CD14-positive monocyte (primary cell): ENCODE results near the gene GLP1R. TPM values are rescaled to one million over a fixed set of nuclear protein-coding genes. Genes with fewer than 3 reads are reported as not detected.

ENCODE experiments used
- DNase-seq, 3 donors: peaks; one replicate each; pipeline ENCODE4 v3.0.0-alpha.2; 2011 to 2022
- H2AFZ ChIP-seq: 2 replicates; pipeline ENCODE4 v1.6.0; 2012; ENCODE audit warnings: mild to moderate bottlenecking, low read depth, low read length, inconsistent platforms; ENCODE audit not compliant: insufficient read depth, poor library complexity, severe bottlenecking
- H3K27ac ChIP-seq, 2 donors: 1 replicate in 1 of 2; 2 replicates in 1 of 2; pipeline ENCODE4 v1.5.1; 2012 to 2013; ENCODE audit warnings: low read length in 2 of 2, control low read depth in 1 of 2, inconsistent platforms in 1 of 2, low read depth in 1 of 2, mild to moderate bottlenecking in 1 of 2
- H3K27me3 ChIP-seq, 2 donors: one replicate each; pipeline versions ENCODE4 v1.6.0 to v1.6.1; 2011 to 2013; ENCODE audit warnings: low read length in 2 of 2; ENCODE audit not compliant: control insufficient read depth in 2 of 2, insufficient read depth in 2 of 2
- H3K36me3 ChIP-seq, 2 donors: replicated peaks in 1 of 2; 1 replicate in 1 of 2; 2 replicates in 1 of 2; pipeline versions ENCODE4 v1.5.1 to v1.6.1; 2012 to 2013; ENCODE audit warnings: low read length in 2 of 2, control low read depth in 1 of 2, inconsistent platforms in 1 of 2, mild to moderate bottlenecking in 1 of 2; ENCODE audit not compliant: insufficient read depth in 2 of 2, control insufficient read depth in 1 of 2
- H3K4me1 ChIP-seq, 2 donors: 1 replicate in 1 of 2; 2 replicates in 1 of 2; pipeline versions ENCODE4 v1.5.1 to v1.6.1; 2012 to 2013; ENCODE audit warnings: low read length in 2 of 2, control low read depth in 1 of 2, inconsistent platforms in 1 of 2, mild to moderate bottlenecking in 1 of 2, moderate library complexity in 1 of 2; ENCODE audit not compliant: insufficient read depth in 2 of 2, control insufficient read depth in 1 of 2
- H3K4me2 ChIP-seq: replicated peaks from 2 replicates; pipeline ENCODE3; 2012; ENCODE audit warnings: low read length, moderate library complexity, mild to moderate bottlenecking; ENCODE audit not compliant: poor library complexity, severe bottlenecking; ENCODE audit errors: extremely low read depth
- H3K4me3 ChIP-seq, 3 experiments: fragments of 200-600 bp in 1 of 3; sonication (generic) in 1 of 3; replicated peaks in 1 of 3; 1 replicate in 2 of 3; 2 replicates in 1 of 3; pipeline ENCODE4 v1.5.1; 2011 to 2013; ENCODE audit warnings: low read length in 3 of 3, mild to moderate bottlenecking in 3 of 3, control low read depth in 2 of 3, low read depth in 2 of 3, inconsistent platforms in 1 of 3, moderate library complexity in 1 of 3
- H3K79me2 ChIP-seq: 2 replicates; pipeline ENCODE4 v1.6.0; 2012; ENCODE audit warnings: mild to moderate bottlenecking, control low read depth, inconsistent platforms, low read length, moderate library complexity; ENCODE audit not compliant: insufficient read depth
- H3K9ac ChIP-seq: 2 replicates; pipeline ENCODE4 v1.6.0; 2017; ENCODE audit warnings: low read length, mild to moderate bottlenecking; ENCODE audit not compliant: insufficient read depth, poor library complexity, severe bottlenecking
- H3K9me3 ChIP-seq, 2 donors: replicated peaks in 1 of 2; 1 replicate in 1 of 2; 2 replicates in 1 of 2; pipeline versions ENCODE4 v1.5.1 to v1.6.1; 2012 to 2013; ENCODE audit warnings: low read length in 2 of 2, control low read depth in 1 of 2; ENCODE audit not compliant: control insufficient read depth in 1 of 2, insufficient read depth in 1 of 2
- H4K20me1 ChIP-seq: 2 replicates; pipeline ENCODE4 v1.6.0; 2012; ENCODE audit warnings: mild to moderate bottlenecking, low read length, control low read depth, moderate library complexity; ENCODE audit not compliant: insufficient read depth
- H3K27ac Mint-ChIP-seq, 7 donors: one replicate each; pipeline ENCODE4 v1.8.0; 2020; ENCODE audit warnings: mild to moderate bottlenecking in 7 of 7, mixed read lengths in 7 of 7, moderate library complexity in 6 of 7, inconsistent platforms in 2 of 7
- H3K27me3 Mint-ChIP-seq, 3 donors: one replicate each; pipeline ENCODE4 v1.8.0; 2021 to 2022; ENCODE audit warnings: low read depth in 3 of 3, mild to moderate bottlenecking in 3 of 3, mixed read lengths in 3 of 3, moderate library complexity in 3 of 3, inconsistent platforms in 1 of 3
- H3K36me3 Mint-ChIP-seq, 2 donors: one replicate each; pipeline ENCODE4 v1.8.0; 2020; ENCODE audit warnings: mixed read lengths in 2 of 2, inconsistent platforms in 1 of 2, mild to moderate bottlenecking in 1 of 2
- H3K4me1 Mint-ChIP-seq: one replicate; pipeline ENCODE4 v1.8.0; 2020; ENCODE audit warnings: mild to moderate bottlenecking, mixed read lengths
- H3K4me3 Mint-ChIP-seq, 2 donors: one replicate each; pipeline ENCODE4 v1.8.0; 2020; ENCODE audit warnings: mild to moderate bottlenecking in 2 of 2, mixed read lengths in 2 of 2, moderate library complexity in 1 of 2
- H3K9me3 Mint-ChIP-seq, 7 donors: one replicate each; pipeline ENCODE4 v1.8.0; 2020 to 2022; ENCODE audit warnings: mixed read lengths in 7 of 7, mild to moderate bottlenecking in 6 of 7, moderate library complexity in 6 of 7, inconsistent platforms in 2 of 7
- WGBS: methylation state at CpG from one replicate; pipeline ENCODE4 v1.1.5; 2013; ENCODE audit warnings: missing lambda C conversion rate; ENCODE audit not compliant: insufficient coverage; 5-methylcytosine and 5-hydroxymethylcytosine counted together
- intact Hi-C, 2 donors: fragments of 100-400 bp; cut with micrococcal nuclease; formaldehyde crosslinking; loops; one replicate each; pipeline versions ENCODE4 v1.15.0 to v1.15.1; 2023
- polyA plus RNA-seq, 3 donors: library from polyadenylated mRNA; depleted of rRNA in 1 of 3; unstranded in 2 of 3; stranded (reverse) in 1 of 3; fragments of 300-500 nt in 2 of 3; fragments of >200 nt in 1 of 3; fragmentation: Illumina TruSeq in 2 of 3; gene quantifications; 1 replicate in 2 of 3; 2 replicates in 1 of 3; pipeline ENCODE4 v1.2.3, GENCODE V29; 2012 to 2021
- TF ChIP-seq, protein P1 (sequence below): fragments of 200-600 bp; IDR thresholded peaks from one replicate; pipeline ENCODE4 v1.8.0; 2022; ENCODE audit warnings: antibody characterized with exemption, mild to moderate bottlenecking

Gene GLP1R
- polyA plus RNA-seq, 3 donors: not detected

GRCh38 chr6:39044181-39044580 is 4.4 kb upstream of the GLP1R start:
- no peaks in the 10 kb centered on the region for H3K4me1 ChIP-seq
- Mint-ChIP-seq H3K4me1 (no peaks in the 10 kb centered on the region), H3K27ac (no peak overlapping the region), H3K27me3 (peaks cover 26 to 60% (median 41%) of the 10 kb centered on the region in 3 donors), H3K4me3 (no peak overlapping the region), H3K9me3 (peaks cover 0 to 5% (median 4%) of the 10 kb centered on the region in 7 donors), H3K36me3 (no peaks in the 10 kb centered on the region)
- H3K27me3 ChIP-seq: peaks cover 18 to 26% of the 10 kb centered on the region in 2 donors
- intact Hi-C loops: no loop called here
- H3K4me2 ChIP-seq: no peak overlapping the region
- no peak overlapping the region for H3K4me3 ChIP-seq
- no peaks in the 10 kb centered on the region for H3K36me3 ChIP-seq
- no peak overlapping the region for H3K9ac ChIP-seq
- H3K79me2 ChIP-seq: no peaks in the 10 kb centered on the region
- H2AFZ ChIP-seq: no peak overlapping the region
- H3K9me3 ChIP-seq: peaks cover 0 to 3% of the 10 kb centered on the region in 2 donors
- no peak overlapping the region for H3K27ac ChIP-seq
- no peak for DNase-seq
- TF ChIP-seq, protein P1, sequence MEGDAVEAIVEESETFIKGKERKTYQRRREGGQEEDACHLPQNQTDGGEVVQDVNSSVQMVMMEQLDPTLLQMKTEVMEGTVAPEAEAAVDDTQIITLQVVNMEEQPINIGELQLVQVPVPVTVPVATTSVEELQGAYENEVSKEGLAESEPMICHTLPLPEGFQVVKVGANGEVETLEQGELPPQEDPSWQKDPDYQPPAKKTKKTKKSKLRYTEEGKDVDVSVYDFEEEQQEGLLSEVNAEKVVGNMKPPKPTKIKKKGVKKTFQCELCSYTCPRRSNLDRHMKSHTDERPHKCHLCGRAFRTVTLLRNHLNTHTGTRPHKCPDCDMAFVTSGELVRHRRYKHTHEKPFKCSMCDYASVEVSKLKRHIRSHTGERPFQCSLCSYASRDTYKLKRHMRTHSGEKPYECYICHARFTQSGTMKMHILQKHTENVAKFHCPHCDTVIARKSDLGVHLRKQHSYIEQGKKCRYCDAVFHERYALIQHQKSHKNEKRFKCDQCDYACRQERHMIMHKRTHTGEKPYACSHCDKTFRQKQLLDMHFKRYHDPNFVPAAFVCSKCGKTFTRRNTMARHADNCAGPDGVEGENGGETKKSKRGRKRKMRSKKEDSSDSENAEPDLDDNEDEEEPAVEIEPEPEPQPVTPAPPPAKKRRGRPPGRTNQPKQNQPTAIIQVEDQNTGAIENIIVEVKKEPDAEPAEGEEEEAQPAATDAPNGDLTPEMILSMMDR: no peak
- no CpG with 5 or more reads among the region's 4 CpGs for WGBS
- no peaks in the 10 kb centered on the region for H4K20me1 ChIP-seq

DNA sequence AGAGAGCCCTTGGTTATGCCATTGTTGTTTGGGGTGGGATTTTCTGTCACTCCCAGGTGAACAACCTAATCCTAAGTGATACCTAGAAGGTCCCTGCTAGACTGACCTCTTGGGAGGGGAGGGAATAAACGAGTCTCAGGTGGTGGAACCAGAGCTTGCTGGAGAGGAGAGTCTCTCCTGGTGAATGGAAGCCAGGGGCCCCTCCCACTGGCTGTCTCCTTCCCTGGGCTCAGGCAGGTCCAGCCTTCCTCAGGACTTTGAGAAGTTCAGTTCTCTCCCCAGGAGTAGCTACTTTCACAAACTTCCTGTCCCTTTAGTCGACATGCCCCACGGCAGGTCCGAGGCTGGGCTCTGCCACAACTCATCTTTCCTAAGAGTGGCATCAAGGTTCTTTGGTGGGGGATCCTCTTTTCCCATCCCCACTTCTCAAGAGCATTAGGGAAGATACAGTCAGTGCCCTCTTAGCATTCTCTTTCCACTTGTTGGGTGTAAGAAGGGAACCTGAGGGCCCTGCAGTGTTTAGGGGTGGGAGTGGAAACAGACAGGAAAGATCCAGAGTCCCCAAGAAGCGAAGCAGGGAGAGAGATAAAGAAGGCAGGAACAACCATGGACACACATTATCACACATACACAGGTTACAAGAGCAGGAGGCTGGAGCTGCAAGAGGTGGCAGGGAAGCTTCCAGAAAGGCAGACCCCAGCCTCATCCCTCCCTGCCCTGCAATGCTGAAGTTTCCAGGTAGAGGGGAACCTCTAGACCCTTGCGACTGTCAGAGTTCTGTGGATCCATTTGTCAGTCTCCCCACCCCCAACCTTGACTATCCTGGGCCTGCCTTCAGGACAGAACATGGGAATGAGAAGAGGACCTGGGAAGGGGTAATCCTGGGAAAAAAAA is 900 bp upstream of the GLP1R start:
- H4K20me1 ChIP-seq: no peaks in the 10 kb centered on the region
- H3K36me3 ChIP-seq: no peaks in the 10 kb centered on the region
- Mint-ChIP-seq H3K9me3 (peaks cover 0 to 1% (median 0%) of the 10 kb centered on the region in 7 donors), H3K27me3 (peaks cover 43 to 68% (median 52%) of the 10 kb centered on the region in 3 donors), H3K36me3 (no peaks in the 10 kb centered on the region), H3K4me1 (no peaks in the 10 kb centered on the region), H3K4me3 (peak overlapping the region in 1 of 2 donors; percentile 46), H3K27ac (no peak overlapping the region)
- H3K4me1 ChIP-seq: no peaks in the 10 kb centered on the region
- 60% methylated on average over 1 of the region's 6 CpGs for WGBS
- H3K27ac ChIP-seq: no peak overlapping the region
- H3K4me2 ChIP-seq: no peak overlapping the region
- H3K27me3 ChIP-seq: peaks cover 28 to 46% of the 10 kb centered on the region in 2 donors
- H3K79me2 ChIP-seq: no peaks in the 10 kb centered on the region
- DNase-seq: no peak
- H2AFZ ChIP-seq: no peak overlapping the region
- H3K9me3 ChIP-seq: no peaks in the 10 kb centered on the region
- TF ChIP-seq, protein P1: no peak
- H3K9ac ChIP-seq: no peak overlapping the region
- no peak overlapping the region for H3K4me3 ChIP-seq
- intact Hi-C loops: no loop called here
